ENCODE measurements around the gene ZBTB48.

- TF ChIP-seq CTCF (IDR thresholded peaks at IDR 0.05; ENCODE audit: insufficient read depth, low read length) (no peak), POLR2AphosphoS5 (IDR thresholded peaks at IDR 0.05; ENCODE audit: low read depth) (no peak), GABPA (IDR thresholded peaks at IDR 0.05; ENCODE audit: low read depth) (no peak), REST (IDR thresholded peaks at IDR 0.05; ENCODE audit: insufficient replicate concordance, low read depth) (no peak), SPI1 (IDR thresholded peaks at IDR 0.05; ENCODE audit: borderline replicate concordance, low read depth) (peak; percentile 67)
Observed at GRCh38 chr1:6584126-6585080, 4.6 kb downstream of the ZBTB48 start.

Measured in HL-60 (cell line).